GM21390 (cell line): ENCODE results near the gene NRCAM.
"Not testable (repeated sequence)": the region's sequence is repeated elsewhere in the genome, so short reads cannot be mapped to it uniquely, and the experiment has no call there.

Experiments
- ATAC-seq: cut with Tn5 transposase; IDR thresholded peaks from one replicate; pipeline ENCODE4 v1.9.1; 2021; ENCODE audit not compliant: unreplicated experiment

Gene NRCAM

GRCh38 chr7:108285003-108285368, 171.2 kb downstream of the NRCAM start:
- ATAC-seq: no peak

- ATAC-seq: peak; percentile 63
These were observed 171.8 kb downstream of the NRCAM start for GRCh38 chr7:108284349-108285002.

GRCh38 chr7:108283252-108283651, 173.0 kb downstream of the NRCAM start:
- no peak for ATAC-seq

GRCh38 chr7:108282427-108282996, 173.7 kb downstream of the NRCAM start:
- no peak for ATAC-seq

GRCh38 chr7:108280136-108280535, 176.1 kb downstream of the NRCAM start:
- no peak for ATAC-seq

GRCh38 chr7:108278776-108279175, 177.5 kb downstream of the NRCAM start:
- ATAC-seq: no peak

GRCh38 chr7:108278281-108278680, 178.0 kb downstream of the NRCAM start:
- no peak for ATAC-seq

- not testable (repeated sequence) for ATAC-seq
These were observed 181.8 kb downstream of the NRCAM start for GRCh38 chr7:108274447-108274846.

- not testable (repeated sequence) for ATAC-seq
These were observed 183.3 kb downstream of the NRCAM start for GRCh38 chr7:108272891-108273290.

GRCh38 chr7:108270385-108271015, 185.7 kb downstream of the NRCAM start:
- peak; percentile 84 for ATAC-seq

- no peak for ATAC-seq
These were observed 187.9 kb downstream of the NRCAM start for GRCh38 chr7:108268200-108268820.

GRCh38 chr7:108267615-108268014, 188.6 kb downstream of the NRCAM start:
- no peak for ATAC-seq

- no peak for ATAC-seq
These were observed 189.7 kb downstream of the NRCAM start for GRCh38 chr7:108266491-108266890.

GRCh38 chr7:108266035-108266434, 190.2 kb downstream of the NRCAM start:
- ATAC-seq: no peak

GRCh38 chr7:108265007-108265406, 191.2 kb downstream of the NRCAM start:
- ATAC-seq: no peak

GRCh38 chr7:108263425-108263824, 192.8 kb downstream of the NRCAM start:
- ATAC-seq: no peak

GRCh38 chr7:108261560-108262255, 194.5 kb downstream of the NRCAM start:
- no peak for ATAC-seq

GRCh38 chr7:108259447-108259846, 196.8 kb downstream of the NRCAM start:
- not testable (repeated sequence) for ATAC-seq

GRCh38 chr7:108257954-108258353, 198.3 kb downstream of the NRCAM start:
- ATAC-seq: no peak

- ATAC-seq: no peak
These were observed 202.0 kb downstream of the NRCAM start for GRCh38 chr7:108254259-108254658.

- ATAC-seq: no peak
These were observed 202.8 kb downstream of the NRCAM start for GRCh38 chr7:108253275-108254044.
